H1 (cell line): Measurements from ENCODE around the gene IDUA. TPM values are rescaled to one million over a fixed set of nuclear protein-coding genes. Genes with fewer than 3 reads are reported as not detected.

Experiments used
- CTCF ChIA-PET: fragments of 300-600 bp; sonication (Branson Sonifier 250); formaldehyde crosslinking; loops from one replicate; lab custom pipeline; 2021; ENCODE audit not compliant: partially characterized antibody; lab: Charles Lee
- POLR2A ChIA-PET: fragments of 300-600 bp; sonication (Branson Sonifier 250); formaldehyde crosslinking; loops from one replicate; lab custom pipeline; 2021; ENCODE audit warnings: inconsistent platforms; ENCODE audit not compliant: partially characterized antibody; lab: Charles Lee
- DNase-seq, 2 experiments: peaks; one replicate each; pipeline versions ENCODE4 v3.0.0 to v3.0.0-alpha.2; 2010 to 2022; ENCODE audit warnings: low spot score in 2 of 2, low read depth in 1 of 2, mixed read lengths in 1 of 2
- FAIRE-seq: peaks from 2 replicates; lab custom pipeline; 2011; peaks lifted over from hg19 to GRCh38; lab: Jason Lieb, UNC
- H2AFZ ChIP-seq: 2 replicates; pipeline ENCODE4 v1.8.1; 2012; ENCODE audit warnings: low read length, inconsistent platforms
- H2AK5ac ChIP-seq: 2 replicates; pipeline ENCODE4 v1.6.1; 2013; ENCODE audit warnings: low read depth, low read length
- H2BK120ac ChIP-seq: replicated peaks from 2 replicates; pipeline ENCODE3; 2013; ENCODE audit warnings: low read depth, low read length, inconsistent platforms
- H2BK12ac ChIP-seq: 2 replicates; pipeline ENCODE4 v1.6.1; 2013; ENCODE audit warnings: low read depth, low read length
- H2BK15ac ChIP-seq: 2 replicates; pipeline ENCODE4 v1.6.1; 2013; ENCODE audit warnings: low read length
- H2BK20ac ChIP-seq: 2 replicates; pipeline ENCODE4 v1.6.1; 2013; ENCODE audit warnings: low read length
- H2BK5ac ChIP-seq: 2 replicates; pipeline ENCODE4 v1.6.1; 2013; ENCODE audit warnings: low read depth, low read length
- H3K14ac ChIP-seq: 2 replicates; pipeline ENCODE4 v1.6.1; 2013; ENCODE audit warnings: inconsistent platforms; ENCODE audit not compliant: insufficient read length
- H3K18ac ChIP-seq: 2 replicates; pipeline ENCODE4 v1.6.1; 2013; ENCODE audit warnings: low read length; ENCODE audit errors: extremely low read depth
- H3K23ac ChIP-seq: 2 replicates; pipeline ENCODE4 v1.6.1; 2013; ENCODE audit warnings: inconsistent platforms; ENCODE audit not compliant: insufficient read length
- H3K23me2 ChIP-seq: 2 replicates; pipeline ENCODE4 v1.6.1; 2013; ENCODE audit warnings: low read depth, low read length
- H3K27ac ChIP-seq: 2 replicates; pipeline ENCODE4 v1.6.1; 2011; ENCODE audit warnings: low read depth, low read length, inconsistent platforms
- H3K27me3 ChIP-seq, 4 experiments: replicated peaks in 1 of 4; 1 replicate in 1 of 4; 2 replicates in 3 of 4; pipeline versions ENCODE4 v1.6.1 to v1.8.1; 2011 to 2013; ENCODE audit warnings: low read length in 3 of 4, mild to moderate bottlenecking in 3 of 4, inconsistent platforms in 2 of 4, mixed read lengths in 2 of 4, moderate library complexity in 1 of 4; ENCODE audit not compliant: control insufficient read depth in 3 of 4, insufficient read depth in 3 of 4; ENCODE audit errors: extremely low read depth in 1 of 4
- H3K36me3 ChIP-seq, 4 experiments: 2 replicates each; pipeline versions ENCODE4 v1.6.1 to v1.8.1; 2011 to 2013; ENCODE audit warnings: mild to moderate bottlenecking in 4 of 4, low read length in 3 of 4, moderate library complexity in 2 of 4, control low read depth in 1 of 4, inconsistent platforms in 1 of 4; ENCODE audit not compliant: insufficient read depth in 4 of 4, control insufficient read depth in 2 of 4
- H3K4ac ChIP-seq: replicated peaks from 2 replicates; pipeline ENCODE3; 2013; ENCODE audit warnings: low read length, low read depth, mixed read lengths, inconsistent platforms; ENCODE audit not compliant: insufficient read length
- H3K4me1 ChIP-seq, 4 experiments: replicated peaks in 1 of 4; 1 replicate in 1 of 4; 2 replicates in 3 of 4; pipeline versions ENCODE4 v1.6.1 to v1.8.1; 2011 to 2013; ENCODE audit warnings: low read length in 3 of 4, inconsistent platforms in 2 of 4, mixed read lengths in 1 of 4; ENCODE audit not compliant: insufficient read depth in 4 of 4, control insufficient read depth in 3 of 4
- H3K4me2 ChIP-seq, 2 experiments: 2 replicates each; pipeline versions ENCODE4 v1.6.1 to v1.8.1; 2011 to 2013; ENCODE audit warnings: low read depth in 2 of 2, low read length in 2 of 2, control low read depth in 1 of 2, inconsistent platforms in 1 of 2, mild to moderate bottlenecking in 1 of 2; ENCODE audit not compliant: insufficient read depth in 1 of 2
- H3K4me3 ChIP-seq, 4 experiments: fragments of 200-600, 300-600 bp in 1 of 4; sonication (generic), shearing (Covaris generic), sonication (Bioruptor Twin) in 1 of 4; 2 replicates each; pipeline versions ENCODE4 v1.5.1 to v1.8.1; 2011 to 2016; ENCODE audit warnings: low read length in 4 of 4, low read depth in 3 of 4, control low read depth in 2 of 4, inconsistent platforms in 2 of 4, mild to moderate bottlenecking in 2 of 4, mixed read lengths in 1 of 4, moderate library complexity in 1 of 4; ENCODE audit not compliant: insufficient read depth in 2 of 4; ENCODE audit errors: extremely low read depth in 1 of 4
- H3K56ac ChIP-seq: replicated peaks from 2 replicates; pipeline ENCODE3; 2013; ENCODE audit warnings: low read depth, mild to moderate bottlenecking, mixed read lengths, low read length, inconsistent platforms; ENCODE audit not compliant: insufficient read length
- H3K79me1 ChIP-seq: 2 replicates; pipeline ENCODE4 v1.6.1; 2013; ENCODE audit warnings: low read depth, low read length, control low read depth
- H3K79me2 ChIP-seq, 2 experiments: 2 replicates each; pipeline versions ENCODE4 v1.6.1 to v1.8.1; 2012 to 2013; ENCODE audit warnings: low read length in 2 of 2, mild to moderate bottlenecking in 2 of 2, inconsistent platforms in 1 of 2; ENCODE audit not compliant: insufficient read depth in 2 of 2, control insufficient read depth in 1 of 2
- H3K9ac ChIP-seq, 4 experiments: replicated peaks in 1 of 4; 1 replicate in 1 of 4; 2 replicates in 3 of 4; pipeline versions ENCODE4 v1.6.1 to v1.8.1; 2011 to 2013; ENCODE audit warnings: low read depth in 3 of 4, low read length in 3 of 4, control low read depth in 2 of 4, mild to moderate bottlenecking in 2 of 4, moderate library complexity in 2 of 4, inconsistent platforms in 1 of 4; ENCODE audit errors: extremely low read depth in 1 of 4
- H3K9me3 ChIP-seq, 2 experiments: 2 replicates each; pipeline versions ENCODE4 v1.6.1 to v1.8.1; 2012 to 2013; ENCODE audit warnings: mild to moderate bottlenecking in 2 of 2, moderate library complexity in 2 of 2, control low read depth in 1 of 2, inconsistent platforms in 1 of 2, low read depth in 1 of 2, low read length in 1 of 2, mixed read lengths in 1 of 2; ENCODE audit not compliant: insufficient read depth in 2 of 2
- H4K20me1 ChIP-seq, 2 experiments: replicated peaks in 1 of 2; 2 replicates each; pipeline versions ENCODE3 to v1.8.1; 2011 to 2013; ENCODE audit warnings: inconsistent platforms in 2 of 2, low read length in 2 of 2, mild to moderate bottlenecking in 1 of 2; ENCODE audit not compliant: insufficient read depth in 2 of 2, control insufficient read depth in 1 of 2
- H4K5ac ChIP-seq: 2 replicates; pipeline ENCODE4 v1.6.1; 2013; ENCODE audit warnings: low read length, low read depth, mixed read lengths, inconsistent platforms; ENCODE audit not compliant: insufficient read length
- H4K8ac ChIP-seq: 2 replicates; pipeline ENCODE4 v1.8.0; 2013; ENCODE audit warnings: mild to moderate bottlenecking, moderate library complexity, low read length, inconsistent platforms; ENCODE audit not compliant: insufficient read depth; ENCODE audit errors: extremely low read depth
- H4K91ac ChIP-seq: replicated peaks from 2 replicates; pipeline ENCODE3; 2013; ENCODE audit warnings: low read length, mixed read lengths, inconsistent platforms; ENCODE audit not compliant: insufficient read length
- ATF3 ChIP-seq: IDR thresholded peaks from 2 replicates; pipeline ENCODE4 v1.6.1; 2011; ENCODE audit warnings: low read depth, mild to moderate bottlenecking, low read length; ENCODE audit not compliant: insufficient read depth
- BRCA1 ChIP-seq: IDR thresholded peaks from 2 replicates; pipeline ENCODE4 v1.6.1; 2012; ENCODE audit warnings: low read depth, low read length, improper control_type of control experiment
- CBX8 ChIP-seq: fragments of 300-800, 300-1000 bp; sonication (generic); IDR thresholded peaks from 2 replicates; pipeline ENCODE4 v1.7.1; 2016; ENCODE audit warnings: low read depth, low read length, borderline replicate concordance
- CHD2 ChIP-seq: IDR thresholded peaks from 2 replicates; pipeline ENCODE4 v1.6.1; 2012; ENCODE audit warnings: low read length, improper control_type of control experiment
- CREB1 ChIP-seq: IDR thresholded peaks from 2 replicates; pipeline ENCODE4 v1.6.1; 2012; ENCODE audit warnings: inconsistent platforms
- EP300 ChIP-seq, 2 experiments: IDR thresholded peaks; 1 replicate in 1 of 2; 2 replicates in 1 of 2; pipeline ENCODE4 v1.6.1; 2011 to 2012; ENCODE audit warnings: low read depth in 2 of 2, low read length in 2 of 2, mild to moderate bottlenecking in 2 of 2, borderline replicate concordance in 1 of 2, inconsistent platforms in 1 of 2, moderate library complexity in 1 of 2
- EZH2 ChIP-seq: fragments of 200-600 bp; sonication (generic); IDR thresholded peaks from 2 replicates; pipeline ENCODE4 v1.7.1; 2012; ENCODE audit warnings: low read depth, mild to moderate bottlenecking, moderate library complexity, low read length, inconsistent platforms; ENCODE audit not compliant: severe bottlenecking
- NANOG ChIP-seq: IDR thresholded peaks from 2 replicates; pipeline ENCODE4 v1.6.1; 2011; ENCODE audit warnings: low read length, low read depth, mild to moderate bottlenecking, inconsistent platforms; ENCODE audit not compliant: insufficient read depth, poor library complexity, severe bottlenecking
- RBBP5 ChIP-seq: IDR thresholded peaks from 2 replicates; pipeline ENCODE4 v1.7.1; 2012; ENCODE audit warnings: low read depth, mild to moderate bottlenecking, inconsistent platforms, low read length, moderate library complexity, borderline replicate concordance
- RNF2 ChIP-seq: fragments of 200-900, 300-1000 bp; sonication (generic); IDR thresholded peaks from 2 replicates; pipeline ENCODE4 v1.7.1; 2016; ENCODE audit warnings: borderline replicate concordance, low read depth, mild to moderate bottlenecking, antibody characterized with exemption, low read length; ENCODE audit not compliant: poor library complexity, severe bottlenecking; ENCODE audit errors: missing control alignments
- RXRA ChIP-seq: IDR thresholded peaks from 2 replicates; pipeline ENCODE4 v1.6.1; 2011; ENCODE audit warnings: low read depth, mild to moderate bottlenecking, low read length, moderate library complexity; ENCODE audit not compliant: insufficient read depth
- SIX5 ChIP-seq: IDR thresholded peaks from 2 replicates; pipeline ENCODE4 v1.6.1; 2011; ENCODE audit warnings: mild to moderate bottlenecking, low read depth, low read length
- SP1 ChIP-seq: IDR thresholded peaks from 2 replicates; pipeline ENCODE4 v1.6.1; 2011; ENCODE audit warnings: low read depth, low read length
- WGBS, 2 experiments: shearing (Covaris generic) in 1 of 2; methylation state at CpG; one replicate each; pipeline versions ENCODE4 v1.1.6 to v1.1.7; 2013 to 2015; ENCODE audit warnings: low lambda C conversion rate in 2 of 2, mixed read lengths in 2 of 2, inconsistent platforms in 1 of 2, low coverage in 1 of 2, missing lambda C conversion rate in 1 of 2; ENCODE audit not compliant: insufficient replicate concordance in 2 of 2, insufficient coverage in 1 of 2, insufficient read length in 1 of 2; ENCODE audit errors: extremely low coverage in 1 of 2, missing lambda C conversion rate in 1 of 2; 5-methylcytosine and 5-hydroxymethylcytosine counted together
- polyA plus RNA-seq, 7 experiments: library from polyadenylated mRNA; depleted of rRNA in 3 of 7; stranded (reverse) in 5 of 7; unstranded in 2 of 7; fragments of >200 nt in 5 of 7; fragments of 200-250 nt in 2 of 7; gene quantifications; 1 replicate in 5 of 7; 2 replicates in 1 of 7; 4 replicates in 1 of 7; pipeline versions ENCODE4 v1.2.1 to v1.2.3, GENCODE V29; 2011 to 2013; ENCODE audit warnings: missing spikeins in 2 of 7, mixed read lengths in 2 of 7
- total RNA-seq: library from RNA; stranded (reverse); fragmentation: NEBNext Ultra II Directional; extraction: Animal tissue kit (Norgen Biotek cat#: 25700); gene quantifications from 2 replicates; pipeline ENCODE4 v1.2.1, GENCODE V29; 2021

IDUA gene
- total and polyA plus RNA-seq, 2 of the 8 experiments (the other 6 are each of a cell fraction or from before 2014, with no cell fraction given), result 2.8 to 4.8 TPM

- Histone ChIP-seq H3K18ac (no peak overlapping the region), H3K9ac (no peak overlapping the region), H3K4ac (no peak overlapping the region), H4K5ac (no peak overlapping the region), H2BK5ac (no peak overlapping the region), H2AFZ (no peak overlapping the region), H2BK15ac (no peak overlapping the region), H3K27ac (no peak overlapping the region), H2BK120ac (no peak overlapping the region), H3K4me2 (no peak overlapping the region), H4K8ac (no peak overlapping the region; the same call in 1 of the 2 replicates), H3K79me1 (no peaks in the 10 kb centered on the region), H4K20me1 (peaks cover 2 to 13% of the 10 kb centered on the region in 2 experiments), H2BK20ac (no peak overlapping the region), H3K56ac (no peak overlapping the region), H3K4me1 (peaks cover 0 to 7% (median 3%) of the 10 kb centered on the region in 4 experiments; a peak in 3 of 7 replicates), H3K4me3 (no peak overlapping the region), H3K36me3 (no peaks in the 10 kb centered on the region), H3K9me3 (no peaks in the 10 kb centered on the region), H2AK5ac (no peak overlapping the region), H3K27me3 (peaks cover 9 to 19% (median 12%) of the 10 kb centered on the region in 4 experiments; a peak in 6 of 7 replicates), H3K14ac (no peak overlapping the region), H3K23me2 (peaks cover 6% of the 10 kb centered on the region; the same call in 1 of the 2 replicates), H4K91ac (no peak overlapping the region), H3K23ac (no peak overlapping the region), H3K79me2 (no peaks in the 10 kb centered on the region), H2BK12ac (no peak overlapping the region)
- FAIRE-seq, result no peak
- ChIA-PET POLR2A (no interaction called here), CTCF (interaction anchor here (0.6 to 2.0 kb wide), 6 partner anchors 12 to 806 kb away, joined by 3 to 6 read pairs (median 3); no protein-coding TSS in a partner anchor)
- WGBS, 2 experiments, result 89% methylated on average over 10 of the region's 21 CpGs; no CpG with 5 or more reads in 1 of the 2 experiments
- DNase-seq, result no peak
- TF ChIP-seq ATF3 (no peak), RXRA (no peak), BRCA1 (no peak), CBX8 (no peak), EZH2 (no peak), CHD2 (no peak), NANOG (no peak), SIX5 (no peak), RNF2 (no peak), SP1 (no peak), EP300 (IDR thresholded peaks at IDR 0.05; ENCODE audit: borderline replicate concordance in 1 of 2, low read depth in 2 of 2, low read length in 2 of 2) (no peak), CREB1 (no peak), RBBP5 (no peak)
Observed at GRCh38 chr4:965766-966134, 21.1 kb upstream of the IDUA start.
